HEK293 (cell line): ENCODE data around the gene STK39.

ENCODE experiments used
- CTCF ChIA-PET: fragments of 350-600 bp; formaldehyde crosslinking; extraction: SDS; loops from one replicate; lab custom pipeline; 2021; ENCODE audit warnings: antibody characterized with exemption; lab: Yijun Ruan, JAX
- POLR2A ChIA-PET: fragments of 300-600 bp; formaldehyde crosslinking; extraction: SDS; loops from one replicate; lab custom pipeline; 2020; ENCODE audit warnings: antibody characterized with exemption, inconsistent platforms; lab: Yijun Ruan, JAX
- H3K27ac ChIP-seq: fragments of 200-500 bp; sonication (Bioruptor generic); 2 replicates; pipeline ENCODE4 v1.5.1; 2014; ENCODE audit warnings: low read depth, low read length, control low read depth, inconsistent platforms; ENCODE audit errors: extremely low read depth
- H3K36me3 ChIP-seq, 2 experiments: fragments of 200-500 bp in 1 of 2; sonication (Bioruptor generic) in 1 of 2; 1 replicate in 1 of 2; 2 replicates in 1 of 2; pipeline ENCODE4 v1.5.1; 2014 to 2017; ENCODE audit warnings: inconsistent platforms in 2 of 2, low read length in 2 of 2; ENCODE audit not compliant: control insufficient read depth in 2 of 2, insufficient read depth in 1 of 2
- H3K4me1 ChIP-seq: fragments of 200-500 bp; sonication (Bioruptor generic); 2 replicates; pipeline ENCODE4 v1.5.1; 2014; ENCODE audit warnings: mild to moderate bottlenecking, low read length, inconsistent platforms; ENCODE audit not compliant: control insufficient read depth, insufficient read depth
- H3K4me3 ChIP-seq: 2 replicates; pipeline ENCODE4 v1.5.1; 2011; ENCODE audit warnings: low read depth, mild to moderate bottlenecking, control low read depth, low read length, moderate library complexity
- H3K9me3 ChIP-seq: fragments of 200-500 bp; sonication (Bioruptor generic); 2 replicates; pipeline ENCODE4 v1.5.1; 2014; ENCODE audit warnings: low read depth, low read length, inconsistent platforms; ENCODE audit not compliant: control insufficient read depth, insufficient read depth
- GLIS1 ChIP-seq: fragments of 450-650 bp; formaldehyde crosslinking; IDR thresholded peaks from 2 replicates; pipeline ENCODE4 v1.5.1; 2016; ENCODE audit warnings: missing biosample characterization, missing genetic modification characterization
- HOXC10 ChIP-seq: sonication (generic); formaldehyde crosslinking; IDR thresholded peaks from 2 replicates; pipeline ENCODE4 v1.8.1; 2023; ENCODE audit warnings: mild to moderate bottlenecking, missing genetic modification reagents
- HOXD13 ChIP-seq: sonication (generic); formaldehyde crosslinking; IDR thresholded peaks from 2 replicates; pipeline ENCODE4 v1.8.0; 2022; ENCODE audit warnings: missing genetic modification reagents, borderline replicate concordance
- IKZF3 ChIP-seq: fragments of 450-650 bp; IDR thresholded peaks from 2 replicates; pipeline ENCODE4 v1.5.0; 2018; ENCODE audit warnings: missing biosample characterization, mild to moderate bottlenecking, missing genetic modification characterization, moderate library complexity
- KLF8 ChIP-seq: fragments of 450-650 bp; formaldehyde crosslinking; IDR thresholded peaks from 2 replicates; pipeline ENCODE4 v1.5.1; 2016; ENCODE audit warnings: missing biosample characterization, missing genetic modification characterization
- MYNN ChIP-seq: fragments of 450-650 bp; formaldehyde crosslinking; IDR thresholded peaks from 2 replicates; pipeline ENCODE4 v1.5.1; 2016; ENCODE audit warnings: missing biosample characterization, missing genetic modification characterization, borderline replicate concordance
- SP7 ChIP-seq: fragments of 450-650 bp; formaldehyde crosslinking; IDR thresholded peaks from 2 replicates; pipeline ENCODE4 v1.5.1; 2016; ENCODE audit warnings: missing biosample characterization, missing genetic modification characterization
- TRIM28 ChIP-seq: IDR thresholded peaks from 2 replicates; pipeline ENCODE4 v1.6.1; 2011; ENCODE audit warnings: low read length, control low read depth, borderline replicate concordance
- ZEB2 ChIP-seq: fragments of 450-650 bp; formaldehyde crosslinking; IDR thresholded peaks from 2 replicates; pipeline ENCODE4 v1.5.1; 2016; ENCODE audit warnings: missing biosample characterization, missing genetic modification characterization
- ZFHX2 ChIP-seq: fragments of 450-650 bp; formaldehyde crosslinking; conservative IDR thresholded peaks from 2 replicates; pipeline ENCODE4 v1.5.1; 2016; ENCODE audit warnings: missing biosample characterization, missing genetic modification characterization
- ZFP41 ChIP-seq: fragments of 450-650 bp; formaldehyde crosslinking; IDR thresholded peaks from 2 replicates; pipeline ENCODE4 v1.5.1; 2016; ENCODE audit warnings: missing biosample characterization, missing genetic modification characterization, borderline replicate concordance
- ZNF146 ChIP-seq: fragments of 450-650 bp; formaldehyde crosslinking; IDR thresholded peaks from 2 replicates; pipeline ENCODE4 v1.5.1; 2016; ENCODE audit warnings: missing biosample characterization, missing genetic modification characterization
- ZNF157 ChIP-seq: fragments of 450-650 bp; formaldehyde crosslinking; IDR thresholded peaks from 2 replicates; pipeline ENCODE4 v1.5.1; 2016; ENCODE audit warnings: missing biosample characterization, missing genetic modification characterization
- ZNF202 ChIP-seq: fragments of 450-650 bp; formaldehyde crosslinking; IDR thresholded peaks from 2 replicates; pipeline ENCODE4 v1.5.1; 2016; ENCODE audit warnings: missing biosample characterization, missing genetic modification characterization, borderline replicate concordance
- ZNF214 ChIP-seq: fragments of 450-650 bp; formaldehyde crosslinking; IDR thresholded peaks from 2 replicates; pipeline ENCODE4 v1.5.1; 2017; ENCODE audit warnings: missing biosample characterization, mild to moderate bottlenecking, missing genetic modification characterization, borderline replicate concordance
- ZNF266 ChIP-seq: fragments of 450-650 bp; formaldehyde crosslinking; IDR thresholded peaks from 2 replicates; pipeline ENCODE4 v1.5.1; 2016; ENCODE audit warnings: missing biosample characterization, missing genetic modification characterization, low read depth
- ZNF335 ChIP-seq: fragments of 450-650 bp; formaldehyde crosslinking; conservative IDR thresholded peaks from 2 replicates; pipeline ENCODE4 v1.5.1; 2016; ENCODE audit warnings: missing biosample characterization, missing genetic modification characterization
- ZNF366 ChIP-seq: fragments of 450-650 bp; formaldehyde crosslinking; conservative IDR thresholded peaks from 2 replicates; pipeline ENCODE4 v1.5.1; 2016; ENCODE audit warnings: missing biosample characterization, missing genetic modification characterization
- ZNF426 ChIP-seq: fragments of 450-650 bp; formaldehyde crosslinking; IDR thresholded peaks from 2 replicates; pipeline ENCODE4 v1.5.1; 2017; ENCODE audit warnings: missing biosample characterization, missing genetic modification characterization, mild to moderate bottlenecking, inconsistent platforms, moderate library complexity
- ZNF561 ChIP-seq: fragments of 450-650 bp; IDR thresholded peaks from 2 replicates; pipeline ENCODE4 v1.5.1; 2018; ENCODE audit warnings: missing biosample characterization, missing genetic modification characterization, borderline replicate concordance
- ZNF600 ChIP-seq: fragments of 450-650 bp; formaldehyde crosslinking; IDR thresholded peaks from 2 replicates; pipeline ENCODE4 v1.5.1; 2016; ENCODE audit warnings: missing biosample characterization, missing genetic modification characterization
- ZNF629 ChIP-seq: fragments of 450-650 bp; formaldehyde crosslinking; IDR thresholded peaks from 2 replicates; pipeline ENCODE4 v1.5.1; 2017; ENCODE audit warnings: missing biosample characterization, missing genetic modification characterization
- ZNF660 ChIP-seq: fragments of 450-650 bp; IDR thresholded peaks from 2 replicates; pipeline ENCODE4 v1.5.1; 2018; ENCODE audit warnings: missing biosample characterization, mild to moderate bottlenecking, missing genetic modification characterization
- ZNF76 ChIP-seq: fragments of 450-650 bp; formaldehyde crosslinking; IDR thresholded peaks from 2 replicates; pipeline ENCODE4; 2016; ENCODE audit warnings: low read depth, missing biosample characterization, missing genetic modification characterization, borderline replicate concordance
- ZNF837 ChIP-seq: fragments of 450-650 bp; formaldehyde crosslinking; IDR thresholded peaks from 2 replicates; pipeline ENCODE4 v1.5.1; 2016; ENCODE audit warnings: missing biosample characterization, missing genetic modification characterization
- ZXDB ChIP-seq: fragments of 450-650 bp; formaldehyde crosslinking; IDR thresholded peaks from 2 replicates; pipeline ENCODE4 v1.5.1; 2016; ENCODE audit warnings: missing biosample characterization, missing genetic modification characterization
- TF ChIP-seq, protein P1 (sequence below): fragments of 450-650 bp; formaldehyde crosslinking; IDR thresholded peaks from 2 replicates; pipeline ENCODE4 v1.5.1; 2017; ENCODE audit warnings: missing biosample characterization, missing genetic modification characterization
- TF ChIP-seq, protein P2 (sequence below): fragments of 450-650 bp; formaldehyde crosslinking; IDR thresholded peaks from 2 replicates; pipeline ENCODE4 v1.5.1; 2016; ENCODE audit warnings: missing biosample characterization, missing genetic modification characterization, low read depth
- TF ChIP-seq, protein P3 (sequence below): fragments of 450-650 bp; formaldehyde crosslinking; IDR thresholded peaks from 2 replicates; pipeline ENCODE4 v1.5.1; 2017; ENCODE audit warnings: missing biosample characterization, mild to moderate bottlenecking, missing genetic modification characterization, moderate library complexity
- TF ChIP-seq, protein P4 (sequence below): fragments of 450-650 bp; formaldehyde crosslinking; IDR thresholded peaks from 2 replicates; pipeline ENCODE4; 2016; ENCODE audit warnings: missing biosample characterization, missing genetic modification characterization
- TF ChIP-seq, protein P5 (sequence below): fragments of 450-650 bp; formaldehyde crosslinking; IDR thresholded peaks from 2 replicates; pipeline ENCODE4 v1.5.1; 2016; ENCODE audit warnings: missing biosample characterization, missing genetic modification characterization

STK39 gene

DNA sequence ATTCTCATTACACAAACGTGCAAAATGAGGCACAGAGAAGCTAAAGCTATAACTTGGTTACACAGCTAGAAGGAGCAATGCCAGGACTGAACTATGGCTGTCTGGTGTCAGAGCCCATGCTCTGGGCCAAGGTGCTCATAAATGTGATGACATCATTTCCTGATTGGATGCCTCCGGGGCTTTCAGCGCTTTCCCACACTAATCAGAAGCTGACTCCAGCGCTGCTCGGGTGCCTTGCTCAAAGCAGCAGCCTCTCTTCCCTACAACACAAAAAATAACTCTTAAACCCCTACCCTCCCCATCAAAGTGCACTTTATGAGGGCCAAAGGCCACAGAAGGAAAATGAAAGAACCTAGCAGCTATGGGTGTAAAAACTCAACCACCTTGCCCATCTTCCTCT, 90.7 kb downstream of the STK39 start:
- Histone ChIP-seq H3K4me3 (no peak overlapping the region), H3K27ac (no peak overlapping the region), H3K4me1 (0 out of 2 replicates have a peak, but pooled peaks cover 2% of the 10 kb centered on the region), H3K36me3 (peaks cover 0 to 9% of the 10 kb centered on the region in 2 experiments; a peak in 1 of 3 replicates), H3K9me3 (no peaks in the 10 kb centered on the region)
- POLR2A ChIA-PET: no interaction called here
- CTCF ChIA-PET: interaction anchor here (1.0 to 1.8 kb wide), 4 partner anchors 21 to 180 kb away, joined by 3 to 5 read pairs (median 4); no protein-coding TSS in a partner anchor
- TF ChIP-seq ZNF146: no peak
- TF ChIP-seq ZEB2 (tag by site-specific recombination): 0 out of 2 replicates have a peak, but pooled peaks have one; percentile 21
- no peak for TF ChIP-seq IKZF3 (tag by site-specific recombination)
- TF ChIP-seq ZNF214: no peak
- TF ChIP-seq MYNN (tag by site-specific recombination): no peak
- TF ChIP-seq, protein P1, sequence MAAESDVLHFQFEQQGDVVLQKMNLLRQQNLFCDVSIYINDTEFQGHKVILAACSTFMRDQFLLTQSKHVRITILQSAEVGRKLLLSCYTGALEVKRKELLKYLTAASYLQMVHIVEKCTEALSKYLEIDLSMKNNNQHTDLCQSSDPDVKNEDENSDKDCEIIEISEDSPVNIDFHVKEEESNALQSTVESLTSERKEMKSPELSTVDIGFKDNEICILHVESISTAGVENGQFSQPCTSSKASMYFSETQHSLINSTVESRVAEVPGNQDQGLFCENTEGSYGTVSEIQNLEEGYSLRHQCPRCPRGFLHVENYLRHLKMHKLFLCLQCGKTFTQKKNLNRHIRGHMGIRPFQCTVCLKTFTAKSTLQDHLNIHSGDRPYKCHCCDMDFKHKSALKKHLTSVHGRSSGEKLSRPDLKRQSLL: peak; percentile 33; the same call in 1 of the 2 replicates
- 0 out of 2 replicates have a peak, but pooled peaks have one; percentile 35 for TF ChIP-seq ZXDB (tag by site-specific recombination)
- TF ChIP-seq GLIS1 (tag by site-specific recombination): no peak
- TF ChIP-seq, protein P2, sequence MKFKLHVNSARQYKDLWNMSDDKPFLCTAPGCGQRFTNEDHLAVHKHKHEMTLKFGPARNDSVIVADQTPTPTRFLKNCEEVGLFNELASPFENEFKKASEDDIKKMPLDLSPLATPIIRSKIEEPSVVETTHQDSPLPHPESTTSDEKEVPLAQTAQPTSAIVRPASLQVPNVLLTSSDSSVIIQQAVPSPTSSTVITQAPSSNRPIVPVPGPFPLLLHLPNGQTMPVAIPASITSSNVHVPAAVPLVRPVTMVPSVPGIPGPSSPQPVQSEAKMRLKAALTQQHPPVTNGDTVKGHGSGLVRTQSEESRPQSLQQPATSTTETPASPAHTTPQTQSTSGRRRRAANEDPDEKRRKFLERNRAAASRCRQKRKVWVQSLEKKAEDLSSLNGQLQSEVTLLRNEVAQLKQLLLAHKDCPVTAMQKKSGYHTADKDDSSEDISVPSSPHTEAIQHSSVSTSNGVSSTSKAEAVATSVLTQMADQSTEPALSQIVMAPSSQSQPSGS (tag by site-specific recombination): peak; percentile 93
- TF ChIP-seq ZNF266: no peak
- TF ChIP-seq ZNF837 (tag by site-specific recombination): no peak
- no peak for TF ChIP-seq ZNF561 (tag by site-specific recombination)
- TF ChIP-seq SP7 (tag by site-specific recombination): no peak; the same call in 1 of the 2 replicates
- peak; percentile 69; the same call in 1 of the 2 replicates for TF ChIP-seq ZNF660 (tag by site-specific recombination)
- peak; percentile 71 for TF ChIP-seq ZNF629 (tag by site-specific recombination)
- peak; percentile 86 for TF ChIP-seq TRIM28
- TF ChIP-seq ZNF76: no peak
- no peak for TF ChIP-seq ZNF202 (tag by site-specific recombination)
- TF ChIP-seq ZNF366: 0 out of 2 replicates have a peak, but pooled peaks have one; percentile 43
- TF ChIP-seq, protein P3, sequence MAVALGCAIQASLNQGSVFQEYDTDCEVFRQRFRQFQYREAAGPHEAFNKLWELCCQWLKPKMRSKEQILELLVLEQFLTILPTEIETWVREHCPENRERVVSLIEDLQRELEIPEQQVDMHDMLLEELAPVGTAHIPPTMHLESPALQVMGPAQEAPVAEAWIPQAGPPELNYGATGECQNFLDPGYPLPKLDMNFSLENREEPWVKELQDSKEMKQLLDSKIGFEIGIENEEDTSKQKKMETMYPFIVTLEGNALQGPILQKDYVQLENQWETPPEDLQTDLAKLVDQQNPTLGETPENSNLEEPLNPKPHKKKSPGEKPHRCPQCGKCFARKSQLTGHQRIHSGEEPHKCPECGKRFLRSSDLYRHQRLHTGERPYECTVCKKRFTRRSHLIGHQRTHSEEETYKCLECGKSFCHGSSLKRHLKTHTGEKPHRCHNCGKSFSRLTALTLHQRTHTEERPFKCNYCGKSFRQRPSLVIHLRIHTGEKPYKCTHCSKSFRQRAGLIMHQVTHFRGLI (tag by site-specific recombination): no peak
- TF ChIP-seq, protein P4, sequence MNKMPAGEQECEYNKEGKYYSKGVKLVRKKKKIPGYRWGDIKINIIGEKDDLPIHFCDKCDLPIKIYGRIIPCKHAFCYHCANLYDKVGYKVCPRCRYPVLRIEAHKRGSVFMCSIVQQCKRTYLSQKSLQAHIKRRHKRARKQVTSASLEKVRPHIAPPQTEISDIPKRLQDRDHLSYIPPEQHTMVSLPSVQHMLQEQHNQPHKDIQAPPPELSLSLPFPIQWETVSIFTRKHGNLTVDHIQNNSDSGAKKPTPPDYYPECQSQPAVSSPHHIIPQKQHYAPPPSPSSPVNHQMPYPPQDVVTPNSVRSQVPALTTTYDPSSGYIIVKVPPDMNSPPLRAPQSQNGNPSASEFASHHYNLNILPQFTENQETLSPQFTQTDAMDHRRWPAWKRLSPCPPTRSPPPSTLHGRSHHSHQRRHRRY (tag by site-specific recombination): no peak
- TF ChIP-seq ZFP41: no peak
- TF ChIP-seq ZFHX2: no peak
- no peak for TF ChIP-seq KLF8
- 0 out of 2 replicates have a peak, but pooled peaks have one; percentile 31 for TF ChIP-seq ZNF600 (tag by site-specific recombination)
- 0 out of 2 replicates have a peak, but pooled peaks have one; percentile 27 for TF ChIP-seq ZNF335 (tag by site-specific recombination)
- peak; percentile 75; the same call in 1 of the 2 replicates for TF ChIP-seq HOXD13 (CRISPR knock-in tag)
- TF ChIP-seq HOXC10: no peak
- TF ChIP-seq ZNF426 (tag by site-specific recombination): no peak
- TF ChIP-seq, protein P5, sequence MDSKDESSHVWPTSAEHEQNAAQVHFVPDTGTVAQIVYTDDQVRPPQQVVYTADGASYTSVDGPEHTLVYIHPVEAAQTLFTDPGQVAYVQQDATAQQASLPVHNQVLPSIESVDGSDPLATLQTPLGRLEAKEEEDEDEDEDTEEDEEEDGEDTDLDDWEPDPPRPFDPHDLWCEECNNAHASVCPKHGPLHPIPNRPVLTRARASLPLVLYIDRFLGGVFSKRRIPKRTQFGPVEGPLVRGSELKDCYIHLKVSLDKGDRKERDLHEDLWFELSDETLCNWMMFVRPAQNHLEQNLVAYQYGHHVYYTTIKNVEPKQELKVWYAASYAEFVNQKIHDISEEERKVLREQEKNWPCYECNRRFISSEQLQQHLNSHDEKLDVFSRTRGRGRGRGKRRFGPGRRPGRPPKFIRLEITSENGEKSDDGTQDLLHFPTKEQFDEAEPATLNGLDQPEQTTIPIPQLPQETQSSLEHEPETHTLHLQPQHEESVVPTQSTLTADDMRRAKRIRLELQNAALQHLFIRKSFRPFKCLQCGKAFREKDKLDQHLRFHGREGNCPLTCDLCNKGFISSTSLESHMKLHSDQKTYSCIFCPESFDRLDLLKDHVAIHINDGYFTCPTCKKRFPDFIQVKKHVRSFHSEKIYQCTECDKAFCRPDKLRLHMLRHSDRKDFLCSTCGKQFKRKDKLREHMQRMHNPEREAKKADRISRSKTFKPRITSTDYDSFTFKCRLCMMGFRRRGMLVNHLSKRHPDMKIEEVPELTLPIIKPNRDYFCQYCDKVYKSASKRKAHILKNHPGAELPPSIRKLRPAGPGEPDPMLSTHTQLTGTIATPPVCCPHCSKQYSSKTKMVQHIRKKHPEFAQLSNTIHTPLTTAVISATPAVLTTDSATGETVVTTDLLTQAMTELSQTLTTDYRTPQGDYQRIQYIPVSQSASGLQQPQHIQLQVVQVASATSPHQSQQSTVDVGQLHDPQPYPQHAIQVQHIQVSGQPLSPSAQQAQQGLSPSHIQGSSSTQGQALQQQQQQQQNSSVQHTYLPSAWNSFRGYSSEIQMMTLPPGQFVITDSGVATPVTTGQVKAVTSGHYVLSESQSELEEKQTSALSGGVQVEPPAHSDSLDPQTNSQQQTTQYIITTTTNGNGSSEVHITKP (tag by site-specific recombination): 0 out of 2 replicates have a peak, but pooled peaks have one; percentile 28
- no peak for TF ChIP-seq ZNF157 (tag by site-specific recombination)
